ENCODE data around the gene TMEM203. TPM values are rescaled to one million over a fixed set of nuclear protein-coding genes. Genes with fewer than 3 reads are reported as not detected.

The TMEM203 gene
- total RNA-seq (10 to 100 TPM; 32.7 to 48.4 (median 42.3) TPM), polyA plus RNA-seq (10 to 100 TPM; 21.7 to 30.2 (median 28.4) TPM)
- long read RNA-seq, donor 1, transcript TMEM203-201 (1 exons, 1,557 nt): major isoform, 52 of 52 reads
- long read RNA-seq, donor 1, partial matches to known transcripts: 0 of 52 reads
- long read RNA-seq, donor 1, other reads (novel, unspliced or antisense): 0 of 52 reads
- long read RNA-seq, donor 2, transcript TMEM203-201 (1 exons, 1,557 nt): major isoform, 30 of 30 reads
- long read RNA-seq, donor 2, partial matches to known transcripts: 0 of 30 reads
- long read RNA-seq, donor 2, other reads (novel, unspliced or antisense): 0 of 30 reads
- long read RNA-seq, donor 3, transcript TMEM203-201 (1 exons, 1,557 nt): major isoform, 34 of 34 reads
- long read RNA-seq, donor 3, partial matches to known transcripts: 0 of 34 reads
- long read RNA-seq, donor 3, other reads (novel, unspliced or antisense): 0 of 34 reads
- long read RNA-seq, donor 4, partial matches to known transcripts: 0 of 2 reads
- long read RNA-seq, donor 4, other reads (novel, unspliced or antisense): 0 of 2 reads
- long read RNA-seq, donor 5, transcript TMEM203-201 (1 exons, 1,557 nt): major isoform, 113 of 113 reads
- long read RNA-seq, donor 5, partial matches to known transcripts: 0 of 113 reads
- long read RNA-seq, donor 5, other reads (novel, unspliced or antisense): 0 of 113 reads
- long read RNA-seq, donor 6, partial matches to known transcripts: 0 of 2 reads
- long read RNA-seq, donor 6, other reads (novel, unspliced or antisense): 0 of 2 reads
- long read RNA-seq, donor 7, transcript TMEM203-201 (1 exons, 1,557 nt): major isoform, 26 of 26 reads
- long read RNA-seq, donor 7, partial matches to known transcripts: 0 of 26 reads
- long read RNA-seq, donor 7, other reads (novel, unspliced or antisense): 0 of 26 reads
- long read RNA-seq, donor 8, transcript TMEM203-201 (1 exons, 1,557 nt): major isoform, 48 of 48 reads
- long read RNA-seq, donor 8, partial matches to known transcripts: 0 of 48 reads
- long read RNA-seq, donor 8, other reads (novel, unspliced or antisense): 0 of 48 reads
- long read RNA-seq, donor 9, transcript TMEM203-201 (1 exons, 1,557 nt): major isoform, 30 of 30 reads
- long read RNA-seq, donor 9, partial matches to known transcripts: 0 of 30 reads
- long read RNA-seq, donor 9, other reads (novel, unspliced or antisense): 0 of 30 reads
- long read RNA-seq, donor 10, transcript TMEM203-201 (1 exons, 1,557 nt): major isoform, 23 of 23 reads
- long read RNA-seq, donor 10, partial matches to known transcripts: 0 of 23 reads
- long read RNA-seq, donor 10, other reads (novel, unspliced or antisense): 0 of 23 reads

GRCh38 chr9:137205126-137206069, at the start of gene TMEM203, which contains the start of gene NDOR1:
TMEM203 (minus strand) TSS chr9:137205648; CDS start chr9:137205414, 234 bp downstream.
NDOR1 (plus strand) TSS chr9:137205700; CDS start chr9:137205778, 78 bp downstream.
- 0 to 1% (median 0%) methylated on average over 10 to 98 of the region's 98 CpGs for WGBS, 4 donors

GRCh38 chr9:137254624-137255447, 49.4 kb upstream of the TMEM203 start, which contains the start of gene NELFB:
NELFB (plus strand) TSS chr9:137255327.
- intact Hi-C loops (cut with DNase I): no loop called here
- DNase-seq: peak; percentile 87 to 95 (median 93)
- Histone ChIP-seq H3K27ac (peak within 1 kb of the TSS in 3 of 5 donors; percentile 20 to 88 (median 65)), H3K27me3 (no peaks in the 10 kb centered on the region), H3K36me3 (replicated peaks in 1 of 2) (peaks cover 0 to 15% of the 10 kb centered on the region in 2 donors), H3K9me3 (replicated peaks in 1 of 3) (no peaks in the 10 kb centered on the region), H3K4me3 (peak within 1 kb of the TSS; percentile 80 to 99 (median 94)), H3K4me1 (replicated peaks in 1 of 2) (peaks cover 14 to 31% of the 10 kb centered on the region in 2 donors)
- 1 to 4% (median 2%) methylated on average over 15 to 105 of the region's 105 CpGs for WGBS, 4 donors
- TF ChIP-seq POLR2A (IDR thresholded peaks at IDR 0.05) (peak; percentile 48 to 58), CTCF (IDR thresholded peaks at IDR 0.05) (peak in 1 of 6 experiments; percentile 11)

More at GRCh38 chr9:137205126-137206069, at the start of gene TMEM203, which contains the start of gene NDOR1:
- intact Hi-C loops (cut with DNase I): no loop called here
- Histone ChIP-seq H3K36me3 (replicated peaks in 1 of 2) (no peaks in the 10 kb centered on the region), H3K4me3 (peak within 1 kb of the TSS; percentile 44 to 98 (median 76)), H3K27ac (peak within 1 kb of the TSS in 4 of 5 donors; percentile 70 to 97 (median 78)), H3K27me3 (no peaks in the 10 kb centered on the region), H3K9me3 (replicated peaks in 1 of 3) (no peaks in the 10 kb centered on the region), H3K4me1 (replicated peaks in 1 of 2) (peaks cover 15 to 47% of the 10 kb centered on the region in 2 donors)
- TF ChIP-seq POLR2A (IDR thresholded peaks at IDR 0.05) (peak in 1 of 2 donors; percentile 61), CTCF (IDR thresholded peaks at IDR 0.05) (no peak)
- peak; percentile 88 to 95 (median 93) for DNase-seq
